Left forelimb (tissue), 1 donor: Measurements from ENCODE around the gene MMP26.
"Not testable (repeated sequence)": the region's sequence is repeated elsewhere in the genome, so short reads cannot be mapped to it uniquely, and the experiment has no call there.

Experiments
- DNase-seq: peaks from one replicate; pipeline ENCODE4 v3.0.0-alpha.2; 2018; ENCODE audit warnings: low spot score

MMP26 gene

DNA sequence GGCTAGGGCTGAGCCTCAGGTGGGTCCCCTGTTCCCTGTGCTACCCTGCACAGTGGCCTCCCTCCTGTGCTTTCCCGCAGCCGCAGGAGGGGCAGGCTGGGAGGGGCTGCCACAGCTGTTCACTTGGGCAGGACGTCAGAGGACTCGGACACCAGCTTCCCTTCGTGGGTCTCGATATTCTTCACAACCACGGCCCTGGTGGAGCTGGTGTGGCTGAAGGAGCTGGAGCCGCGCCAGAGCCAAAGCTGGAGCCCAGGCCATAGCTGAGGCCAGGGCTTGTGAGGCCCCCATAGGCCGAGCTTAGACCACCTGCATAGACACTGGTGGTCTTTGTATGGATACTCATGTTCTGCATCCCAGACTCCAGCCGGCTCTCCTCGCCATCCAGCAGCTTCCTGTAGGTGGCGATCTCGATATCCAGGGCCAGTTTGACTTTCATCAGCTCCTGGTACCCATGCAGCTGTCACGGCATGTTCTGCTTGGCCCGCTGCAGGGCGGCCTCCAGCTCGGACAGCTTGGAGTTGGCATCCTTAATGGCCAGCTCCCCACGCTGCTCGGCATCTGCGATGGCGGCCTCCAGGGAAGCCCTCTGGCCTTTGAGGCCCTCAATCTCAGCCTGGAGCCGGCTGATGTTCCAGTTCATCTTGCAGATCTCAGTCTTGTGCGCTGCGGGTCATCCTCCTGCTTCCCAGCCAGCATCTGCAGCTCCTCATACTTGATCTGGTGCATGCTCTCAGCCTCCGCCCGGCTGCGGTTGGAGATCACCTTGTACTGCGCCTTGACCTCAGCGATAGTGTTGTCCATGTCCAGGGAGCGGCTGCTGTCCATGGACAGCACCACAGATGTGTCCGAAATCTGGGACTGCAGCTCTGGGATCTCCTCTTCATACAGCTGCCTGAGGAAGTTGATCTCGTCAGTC is 18.3 kb downstream of the MMP26 start:
- DNase-seq: not testable (repeated sequence)

DNA sequence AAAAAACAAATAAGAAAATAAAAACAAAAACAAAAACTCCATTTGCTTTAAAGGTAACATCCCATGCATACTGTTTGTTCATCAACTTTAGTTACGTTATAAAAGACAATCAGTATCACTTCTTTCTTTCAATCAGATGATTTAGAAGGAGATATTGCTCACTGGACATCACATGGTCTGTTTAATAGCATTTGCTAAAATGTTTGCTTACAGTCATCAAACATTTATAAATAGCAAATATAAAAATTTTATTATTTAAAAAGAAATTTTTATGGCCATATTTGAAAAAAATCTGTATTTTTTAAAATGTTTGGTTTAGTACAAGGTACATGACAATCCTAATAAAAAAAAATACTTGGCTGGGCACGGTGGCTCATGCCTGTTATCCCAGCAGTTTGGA is 22.6 kb downstream of the MMP26 start:
- DNase-seq: no peak

DNA sequence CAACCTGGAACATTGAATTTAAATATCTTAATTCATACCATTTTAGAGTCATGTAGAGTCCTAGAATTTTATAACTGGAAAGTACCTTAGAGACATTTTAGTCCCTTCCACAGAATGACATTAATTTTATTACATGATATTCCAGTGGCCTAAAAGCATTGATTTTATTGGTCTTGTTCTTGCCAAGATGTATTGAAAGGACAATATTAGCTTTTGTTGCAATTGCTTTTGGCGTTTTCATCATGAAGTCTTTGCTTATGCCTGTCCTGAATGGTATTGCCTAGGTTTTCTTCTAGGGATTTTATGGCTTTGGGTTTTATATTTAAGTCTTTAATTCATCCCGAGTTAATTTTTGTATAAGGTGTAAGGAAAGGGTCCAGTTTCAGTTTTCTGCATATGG is 36.2 kb downstream of the MMP26 start:
- no peak for DNase-seq

DNA sequence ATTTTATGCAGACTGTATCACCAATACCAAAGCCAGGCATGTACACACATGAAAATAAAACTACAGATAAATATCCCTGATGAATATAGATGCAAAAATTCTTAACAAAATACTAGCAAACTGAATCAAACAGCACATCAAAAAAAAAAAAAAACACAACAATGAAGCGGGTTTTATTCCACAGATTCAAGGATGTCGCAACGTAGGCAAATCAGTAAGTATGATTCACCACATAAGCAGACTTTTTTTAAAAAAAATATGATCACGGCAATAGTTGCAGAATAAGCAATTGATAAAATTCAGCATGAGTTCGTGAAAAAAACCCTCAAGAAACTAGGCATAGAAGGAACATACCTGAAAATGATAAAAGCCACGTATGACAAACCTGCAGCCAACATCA is 43.9 kb downstream of the MMP26 start:
- DNase-seq: no peak

DNA sequence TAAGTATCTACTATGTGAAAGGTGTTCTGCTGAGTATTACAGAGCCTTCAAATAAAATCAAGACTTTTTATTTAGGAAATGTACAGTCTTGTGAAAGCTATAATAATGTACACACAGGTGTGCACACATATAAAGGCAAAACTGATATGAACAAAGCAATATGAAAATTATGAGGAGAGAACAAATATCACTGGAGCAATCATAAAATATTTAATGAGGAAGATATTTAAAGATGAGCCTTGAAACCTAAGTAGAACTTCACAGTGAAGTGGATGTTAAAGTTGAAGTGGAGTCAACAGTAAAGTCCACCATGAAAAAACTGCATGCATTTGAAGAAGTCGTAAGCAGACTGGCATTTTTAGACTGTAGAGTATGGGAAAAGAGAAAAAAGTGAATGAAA is 46.6 kb downstream of the MMP26 start:
- no peak for DNase-seq
